ENCODE measurements around the gene MS4A13. TPM values are rescaled to one million over a fixed set of nuclear protein-coding genes. Genes with fewer than 3 reads are reported as not detected.
A peak's percentile ranks its signal among the peaks of the same experiment; 100 is the strongest.
"Not testable (repeated sequence)": the region's sequence is repeated elsewhere in the genome, so short reads cannot be mapped to it uniquely, and the experiment has no call there.

The MS4A13 gene
- total RNA-seq, 6 donors from 2014 or later, result not detected

DNA sequence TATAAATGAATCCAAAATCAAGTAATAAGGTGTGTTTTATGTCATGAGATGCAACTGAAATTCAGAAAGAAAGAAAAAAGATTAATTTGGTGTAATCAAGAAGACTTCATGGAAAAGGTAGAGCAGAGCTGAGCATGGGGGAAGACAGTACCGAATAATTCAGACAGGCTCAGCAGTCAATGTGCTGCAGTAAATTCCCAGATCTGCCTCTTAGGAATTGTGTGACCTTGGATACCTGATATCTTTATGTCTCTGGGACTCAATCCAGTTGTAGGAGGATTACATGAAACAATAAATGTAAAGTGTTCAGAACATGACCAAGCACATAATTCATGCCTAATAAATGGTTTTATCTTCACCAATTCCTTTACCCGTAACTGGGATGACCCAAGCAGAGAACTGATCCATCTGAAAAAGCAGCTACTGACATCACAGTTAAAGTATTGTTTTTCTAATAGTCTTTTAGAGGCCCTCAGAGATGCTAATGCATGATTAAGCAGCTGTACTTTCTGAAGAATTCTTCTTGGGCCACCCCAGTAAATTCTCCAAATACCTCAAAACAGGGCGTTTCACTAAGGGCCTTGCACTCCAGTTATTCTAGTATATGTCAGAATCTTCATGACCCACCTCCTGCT lies 14.8 kb upstream of the MS4A13 start:
- DNase-seq (no peak), ATAC-seq (ENCODE audit: low FRiP score in 2 of 2) (no peak)
- no peaks in the 10 kb centered on the region for H3K4me1 ChIP-seq
- no peak overlapping the region for H3K4me3 ChIP-seq
- TF ChIP-seq, protein P1, sequence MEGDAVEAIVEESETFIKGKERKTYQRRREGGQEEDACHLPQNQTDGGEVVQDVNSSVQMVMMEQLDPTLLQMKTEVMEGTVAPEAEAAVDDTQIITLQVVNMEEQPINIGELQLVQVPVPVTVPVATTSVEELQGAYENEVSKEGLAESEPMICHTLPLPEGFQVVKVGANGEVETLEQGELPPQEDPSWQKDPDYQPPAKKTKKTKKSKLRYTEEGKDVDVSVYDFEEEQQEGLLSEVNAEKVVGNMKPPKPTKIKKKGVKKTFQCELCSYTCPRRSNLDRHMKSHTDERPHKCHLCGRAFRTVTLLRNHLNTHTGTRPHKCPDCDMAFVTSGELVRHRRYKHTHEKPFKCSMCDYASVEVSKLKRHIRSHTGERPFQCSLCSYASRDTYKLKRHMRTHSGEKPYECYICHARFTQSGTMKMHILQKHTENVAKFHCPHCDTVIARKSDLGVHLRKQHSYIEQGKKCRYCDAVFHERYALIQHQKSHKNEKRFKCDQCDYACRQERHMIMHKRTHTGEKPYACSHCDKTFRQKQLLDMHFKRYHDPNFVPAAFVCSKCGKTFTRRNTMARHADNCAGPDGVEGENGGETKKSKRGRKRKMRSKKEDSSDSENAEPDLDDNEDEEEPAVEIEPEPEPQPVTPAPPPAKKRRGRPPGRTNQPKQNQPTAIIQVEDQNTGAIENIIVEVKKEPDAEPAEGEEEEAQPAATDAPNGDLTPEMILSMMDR (IDR thresholded peaks at IDR 0.05), result no peak
- TF ChIP-seq POLR2AphosphoS5 (IDR thresholded peaks at IDR 0.05) (no peak), POLR2A (IDR thresholded peaks at IDR 0.05) (no peak), EP300 (IDR thresholded peaks at IDR 0.05) (no peak)
- no peaks in the 10 kb centered on the region for H3K36me3 ChIP-seq
- H3K27me3 ChIP-seq, result no peaks in the 10 kb centered on the region
- WGBS, 2 donors, result 71 to 77% methylated on average over 3 of the region's 3 CpGs
- no peaks in the 10 kb centered on the region for H3K9me3 ChIP-seq
- no peak overlapping the region for H3K27ac ChIP-seq

DNA sequence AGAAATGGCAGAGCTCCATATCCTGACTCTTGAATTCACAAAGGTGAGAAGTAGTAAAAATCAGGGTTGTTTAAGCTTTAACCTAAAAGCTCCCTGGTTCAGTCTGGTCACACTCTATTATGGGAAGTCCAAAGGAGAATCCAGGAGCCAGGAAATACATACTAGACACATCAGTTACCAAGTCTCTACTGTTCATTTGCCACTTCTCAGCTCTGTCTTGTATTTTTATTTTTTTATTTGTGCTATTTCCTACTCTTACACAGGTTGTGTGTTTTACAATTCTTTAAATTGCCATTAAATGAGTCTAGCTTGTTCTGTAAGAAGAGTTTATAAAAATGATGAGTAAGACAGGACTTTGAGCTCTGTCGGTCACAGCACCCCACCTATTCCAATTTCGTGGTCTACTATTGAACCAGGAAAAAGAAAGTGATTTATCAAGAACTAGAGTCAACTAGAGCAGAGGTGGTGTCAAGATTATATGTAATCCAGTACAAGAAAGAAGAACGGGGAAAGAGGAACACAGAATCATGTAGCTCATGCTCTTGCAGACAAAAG lies 12.9 kb upstream of the MS4A13 start:
- H3K9me3 ChIP-seq, result no peaks in the 10 kb centered on the region
- H3K27me3 ChIP-seq, result no peaks in the 10 kb centered on the region
- ATAC-seq (ENCODE audit: low FRiP score in 2 of 2), result no peak
- H3K36me3 ChIP-seq, result no peaks in the 10 kb centered on the region
- H3K27ac ChIP-seq, result no peak overlapping the region
- H3K4me1 ChIP-seq, result no peaks in the 10 kb centered on the region
- WGBS, 2 donors, result 67 to 68% methylated on average over 3 of the region's 3 CpGs
- TF ChIP-seq EP300 (IDR thresholded peaks at IDR 0.05) (no peak), POLR2A (IDR thresholded peaks at IDR 0.05) (no peak), POLR2AphosphoS5 (IDR thresholded peaks at IDR 0.05) (no peak)
- TF ChIP-seq, protein P1 (IDR thresholded peaks at IDR 0.05), result no peak
- DNase-seq, result no peak
- H3K4me3 ChIP-seq, result no peak overlapping the region

DNA sequence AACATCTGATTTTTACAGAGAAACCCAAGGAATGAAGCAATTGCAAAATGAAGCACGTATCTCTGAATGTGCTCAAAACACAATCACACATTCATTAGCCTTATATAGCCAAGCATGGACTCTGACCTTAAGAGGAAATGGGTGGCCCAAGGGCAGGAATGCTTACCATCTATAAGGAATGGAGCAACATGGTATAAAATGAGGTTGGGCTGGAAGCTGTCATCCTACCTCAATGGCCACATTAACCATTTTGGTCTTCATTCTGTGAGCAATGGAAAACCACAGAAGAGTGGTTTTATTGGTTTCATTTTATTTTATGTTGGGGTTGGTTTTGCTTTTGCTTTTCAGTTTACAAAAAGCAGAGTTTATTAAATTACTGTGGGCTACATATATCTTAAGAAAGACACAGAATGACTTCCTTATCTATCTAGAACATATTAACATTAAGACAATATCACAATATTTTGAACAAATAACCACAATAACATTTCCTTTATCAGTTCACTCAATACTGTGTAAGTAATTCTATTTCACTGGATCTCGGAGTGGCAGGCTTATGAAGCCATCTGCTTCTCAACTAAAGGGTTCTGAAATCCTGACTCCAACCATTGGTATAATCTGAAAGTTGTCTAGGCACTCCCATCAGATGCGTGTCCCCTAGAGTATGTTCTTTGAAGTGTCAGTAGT lies 10.8 kb upstream of the MS4A13 start:
- 76 to 77% methylated on average over 3 of the region's 3 CpGs for WGBS, 2 donors
- no peak for ATAC-seq (ENCODE audit: low FRiP score in 2 of 2)
- TF ChIP-seq, protein P1 (IDR thresholded peaks at IDR 0.05), result no peak

DNA sequence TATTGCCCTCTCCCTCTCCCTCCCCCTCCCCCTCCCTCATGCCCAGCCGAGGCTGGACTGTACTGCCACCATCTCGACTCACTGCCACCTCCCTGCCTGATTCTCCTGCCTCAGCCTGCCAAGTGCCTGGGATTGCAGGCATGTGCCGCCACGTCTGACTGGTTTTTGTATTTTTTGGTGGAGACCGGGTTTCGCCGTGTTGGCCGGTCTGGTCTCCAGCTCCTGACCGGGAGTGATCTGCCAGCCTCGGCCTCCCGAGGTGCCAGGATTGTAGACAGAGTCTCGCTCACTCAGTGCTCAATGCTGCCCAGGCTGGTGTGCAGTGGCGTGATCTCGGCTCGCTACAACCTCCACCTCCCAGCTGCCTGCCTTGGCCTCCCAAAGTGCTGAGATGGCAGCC lies 5.6 kb upstream of the MS4A13 start:
- DNase-seq, result peak in 1 of 2 donors; percentile 18
- not testable (repeated sequence) for H3K27me3 ChIP-seq; ATAC-seq (ENCODE audit: low FRiP score in 2 of 2); H3K4me1 ChIP-seq; H3K4me3 ChIP-seq; H3K27ac ChIP-seq; H3K36me3 ChIP-seq; H3K9me3 ChIP-seq
- 77 to 79% methylated on average over 8 to 15 of the region's 15 CpGs for WGBS, 2 donors

More for the DNA sequence above, 10.8 kb upstream of the MS4A13 start:
- H3K9me3 ChIP-seq, result no peaks in the 10 kb centered on the region
- no peak overlapping the region for H3K27ac ChIP-seq
- DNase-seq, result no peak
- no peaks in the 10 kb centered on the region for H3K27me3 ChIP-seq
- H3K36me3 ChIP-seq, result no peaks in the 10 kb centered on the region
- no peak overlapping the region for H3K4me3 ChIP-seq
- H3K4me1 ChIP-seq, result no peaks in the 10 kb centered on the region

DNA sequence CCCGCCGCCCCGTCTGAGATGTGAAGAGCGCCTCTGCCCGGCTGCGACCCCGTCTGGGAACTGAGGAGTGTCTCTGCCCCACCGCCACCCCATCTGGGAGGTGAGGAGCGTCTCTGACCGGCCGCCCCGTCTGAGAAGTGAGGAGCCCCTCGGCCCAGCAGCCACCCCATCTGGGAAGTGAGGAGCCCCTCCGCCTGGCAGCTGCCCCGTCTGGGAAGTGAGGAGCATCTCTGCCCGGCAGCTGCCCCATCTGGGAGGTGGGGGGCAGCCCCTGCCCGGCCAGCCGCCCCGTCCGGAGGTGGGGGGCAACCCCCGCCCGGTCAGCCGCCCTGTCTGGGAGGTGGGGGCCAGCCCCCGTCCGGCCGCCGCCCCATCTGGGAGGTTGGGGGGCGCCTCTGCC lies 5.0 kb upstream of the MS4A13 start:
- H3K4me3 ChIP-seq; ATAC-seq (ENCODE audit: low FRiP score in 2 of 2); H3K9me3 ChIP-seq; H3K27ac ChIP-seq; H3K36me3 ChIP-seq; H3K27me3 ChIP-seq; H3K4me1 ChIP-seq: not testable (repeated sequence)
- DNase-seq, result peak in 1 of 2 donors; percentile 61
- WGBS, 2 donors, result 100% methylated on average over 2 of the region's 28 CpGs; no CpG with 5 or more reads in 1 of the 2 donors

DNA sequence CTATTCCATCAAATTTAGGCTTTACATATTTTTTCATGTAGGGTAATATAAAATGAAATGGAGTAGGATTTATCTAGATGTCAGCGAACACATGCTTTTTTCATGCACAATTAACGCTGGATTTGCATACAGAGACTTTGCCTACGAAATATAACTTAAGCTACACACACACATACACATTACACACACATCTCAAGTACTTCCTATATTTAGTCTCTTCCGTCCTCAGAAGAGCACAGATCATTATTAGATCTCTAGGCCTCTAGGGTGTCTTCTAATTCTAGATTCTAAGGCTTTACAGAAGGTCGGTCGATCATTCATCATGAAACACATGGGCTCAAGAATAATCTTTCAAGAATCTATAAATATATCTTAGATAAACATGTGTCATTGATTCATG lies 3.8 kb upstream of the MS4A13 start:
- 67 to 69% methylated on average over 6 of the region's 6 CpGs for WGBS, 2 donors
- H3K4me1 ChIP-seq, result peaks cover 0 to 8% (median 2%) of the 10 kb centered on the region in 4 donors
- DNase-seq (no peak), ATAC-seq (ENCODE audit: low FRiP score in 2 of 2) (no peak)
- H3K27me3 ChIP-seq, result no peaks in the 10 kb centered on the region
- H3K9me3 ChIP-seq, result no peaks in the 10 kb centered on the region
- TF ChIP-seq POLR2AphosphoS5 (IDR thresholded peaks at IDR 0.05) (no peak), EP300 (IDR thresholded peaks at IDR 0.05) (no peak), POLR2A (IDR thresholded peaks at IDR 0.05) (no peak)
- TF ChIP-seq, protein P1 (IDR thresholded peaks at IDR 0.05), result no peak
- H3K36me3 ChIP-seq, result no peaks in the 10 kb centered on the region
- H3K4me3 ChIP-seq, result no peak overlapping the region
- no peak overlapping the region for H3K27ac ChIP-seq
